Uterus (tissue), 2 donors: ENCODE results near the gene GPR132.

Experiments used
- POLR2A ChIP-seq, 2 donors: fragments of 450-650 bp; IDR thresholded peaks; one replicate each; pipeline ENCODE4 v1.6.1; 2016; ENCODE audit warnings: antibody characterized with exemption in 2 of 2, mild to moderate bottlenecking in 1 of 2, moderate library complexity in 1 of 2
- TF ChIP-seq, protein P1 (sequence below), 4 experiments: fragments of 200-600 bp in 2 of 4; fragments of 450-650 bp in 2 of 4; sonication (generic) in 2 of 4; IDR thresholded peaks; one replicate each; pipeline ENCODE4 v1.5.1; 2016 to 2019; ENCODE audit warnings: antibody characterized with exemption in 4 of 4, mild to moderate bottlenecking in 2 of 4, moderate library complexity in 1 of 4

DNA sequence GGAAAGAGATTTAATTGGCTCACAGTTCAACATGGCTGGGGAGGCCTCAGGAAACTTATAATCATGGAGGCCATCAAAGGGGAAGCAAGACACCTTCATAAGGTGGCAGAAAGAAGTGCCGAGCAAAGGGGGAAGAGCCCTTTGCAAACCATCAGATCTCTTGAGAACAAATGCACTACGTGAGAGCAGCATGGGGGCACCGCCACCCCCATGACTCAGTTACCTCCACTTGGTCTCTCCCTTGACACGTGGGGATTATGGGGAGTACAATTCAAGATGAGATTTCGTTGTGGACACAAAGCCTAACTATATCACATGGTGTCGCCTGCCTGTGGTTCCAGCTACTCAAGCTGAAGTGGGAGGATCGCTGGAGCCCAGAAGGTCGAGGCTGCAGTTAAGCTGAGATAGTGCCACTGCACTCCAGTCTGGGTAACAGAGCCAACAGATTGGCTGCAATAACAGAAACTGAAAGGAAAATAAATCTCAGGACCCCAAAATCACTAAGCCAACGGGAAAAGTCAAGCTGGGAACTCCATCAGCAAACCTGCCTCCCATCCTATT, 34.3 kb downstream of the GPR132 start:
- TF ChIP-seq, protein P1, sequence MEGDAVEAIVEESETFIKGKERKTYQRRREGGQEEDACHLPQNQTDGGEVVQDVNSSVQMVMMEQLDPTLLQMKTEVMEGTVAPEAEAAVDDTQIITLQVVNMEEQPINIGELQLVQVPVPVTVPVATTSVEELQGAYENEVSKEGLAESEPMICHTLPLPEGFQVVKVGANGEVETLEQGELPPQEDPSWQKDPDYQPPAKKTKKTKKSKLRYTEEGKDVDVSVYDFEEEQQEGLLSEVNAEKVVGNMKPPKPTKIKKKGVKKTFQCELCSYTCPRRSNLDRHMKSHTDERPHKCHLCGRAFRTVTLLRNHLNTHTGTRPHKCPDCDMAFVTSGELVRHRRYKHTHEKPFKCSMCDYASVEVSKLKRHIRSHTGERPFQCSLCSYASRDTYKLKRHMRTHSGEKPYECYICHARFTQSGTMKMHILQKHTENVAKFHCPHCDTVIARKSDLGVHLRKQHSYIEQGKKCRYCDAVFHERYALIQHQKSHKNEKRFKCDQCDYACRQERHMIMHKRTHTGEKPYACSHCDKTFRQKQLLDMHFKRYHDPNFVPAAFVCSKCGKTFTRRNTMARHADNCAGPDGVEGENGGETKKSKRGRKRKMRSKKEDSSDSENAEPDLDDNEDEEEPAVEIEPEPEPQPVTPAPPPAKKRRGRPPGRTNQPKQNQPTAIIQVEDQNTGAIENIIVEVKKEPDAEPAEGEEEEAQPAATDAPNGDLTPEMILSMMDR (IDR thresholded peaks at IDR 0.05), result no peak
- TF ChIP-seq POLR2A (IDR thresholded peaks at IDR 0.05), result no peak
